Measurements from ENCODE around the gene KYNU. TPM values are rescaled to one million over a fixed set of nuclear protein-coding genes. Genes with fewer than 3 reads are reported as not detected.

Gene KYNU
- total RNA-seq, 1 experiment from 2014 or later, result 143 TPM

DNA sequence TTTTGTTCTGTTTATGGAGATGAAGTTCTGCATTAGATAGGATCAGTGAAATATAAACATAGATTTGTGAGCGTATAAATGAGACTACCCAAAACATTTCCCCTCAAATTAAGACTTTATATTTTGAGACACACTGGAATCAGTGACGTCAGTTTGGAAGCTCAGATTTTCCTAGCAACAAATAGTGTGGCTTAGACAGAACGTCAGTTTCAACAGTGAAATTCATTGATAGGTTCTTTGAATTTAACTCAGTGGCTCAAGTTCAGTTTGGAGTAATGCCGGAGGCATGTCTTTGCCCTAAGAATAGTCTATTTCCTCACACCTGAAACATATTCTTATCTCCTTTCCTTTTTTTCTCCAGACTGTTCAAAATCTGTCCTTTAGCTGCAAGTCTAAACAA, 138.2 kb downstream of the KYNU start:
- Mint-ChIP-seq H3K4me1 (ENCODE audit: insufficient read depth, unreplicated experiment) (peaks cover 10% of the 10 kb centered on the region), H3K36me3 (ENCODE audit: insufficient read depth, unreplicated experiment) (peaks cover 61% of the 10 kb centered on the region), H3K27ac (ENCODE audit: low read depth, unreplicated experiment) (peak overlapping the region; percentile 63), H3K27me3 (ENCODE audit: insufficient read depth, unreplicated experiment) (no peaks in the 10 kb centered on the region), H3K4me3 (ENCODE audit: unreplicated experiment) (no peak overlapping the region), H3K9me3 (ENCODE audit: unreplicated experiment) (no peaks in the 10 kb centered on the region)
- intact Hi-C loops (cut with micrococcal nuclease), result no loop called here
- no peak for DNase-seq (ENCODE audit: unreplicated experiment)
- CTCF ChIA-PET, result interaction anchor here (0.6 to 1.7 kb wide), 2 partner anchors 20 to 1015 kb away, joined by 3 to 6 read pairs; no protein-coding TSS in a partner anchor
- TF ChIP-seq, protein P1, sequence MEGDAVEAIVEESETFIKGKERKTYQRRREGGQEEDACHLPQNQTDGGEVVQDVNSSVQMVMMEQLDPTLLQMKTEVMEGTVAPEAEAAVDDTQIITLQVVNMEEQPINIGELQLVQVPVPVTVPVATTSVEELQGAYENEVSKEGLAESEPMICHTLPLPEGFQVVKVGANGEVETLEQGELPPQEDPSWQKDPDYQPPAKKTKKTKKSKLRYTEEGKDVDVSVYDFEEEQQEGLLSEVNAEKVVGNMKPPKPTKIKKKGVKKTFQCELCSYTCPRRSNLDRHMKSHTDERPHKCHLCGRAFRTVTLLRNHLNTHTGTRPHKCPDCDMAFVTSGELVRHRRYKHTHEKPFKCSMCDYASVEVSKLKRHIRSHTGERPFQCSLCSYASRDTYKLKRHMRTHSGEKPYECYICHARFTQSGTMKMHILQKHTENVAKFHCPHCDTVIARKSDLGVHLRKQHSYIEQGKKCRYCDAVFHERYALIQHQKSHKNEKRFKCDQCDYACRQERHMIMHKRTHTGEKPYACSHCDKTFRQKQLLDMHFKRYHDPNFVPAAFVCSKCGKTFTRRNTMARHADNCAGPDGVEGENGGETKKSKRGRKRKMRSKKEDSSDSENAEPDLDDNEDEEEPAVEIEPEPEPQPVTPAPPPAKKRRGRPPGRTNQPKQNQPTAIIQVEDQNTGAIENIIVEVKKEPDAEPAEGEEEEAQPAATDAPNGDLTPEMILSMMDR (IDR thresholded peaks at IDR 0.05; ENCODE audit: unreplicated experiment), result no peak
- POLR2A ChIA-PET, result interaction anchor here (0.6 kb wide), 2 partner anchors 176 to 1804 kb away, joined by 3 read pairs; no protein-coding TSS in a partner anchor
- BruUV-seq (replicated peaks), result no TSS peak

DNA sequence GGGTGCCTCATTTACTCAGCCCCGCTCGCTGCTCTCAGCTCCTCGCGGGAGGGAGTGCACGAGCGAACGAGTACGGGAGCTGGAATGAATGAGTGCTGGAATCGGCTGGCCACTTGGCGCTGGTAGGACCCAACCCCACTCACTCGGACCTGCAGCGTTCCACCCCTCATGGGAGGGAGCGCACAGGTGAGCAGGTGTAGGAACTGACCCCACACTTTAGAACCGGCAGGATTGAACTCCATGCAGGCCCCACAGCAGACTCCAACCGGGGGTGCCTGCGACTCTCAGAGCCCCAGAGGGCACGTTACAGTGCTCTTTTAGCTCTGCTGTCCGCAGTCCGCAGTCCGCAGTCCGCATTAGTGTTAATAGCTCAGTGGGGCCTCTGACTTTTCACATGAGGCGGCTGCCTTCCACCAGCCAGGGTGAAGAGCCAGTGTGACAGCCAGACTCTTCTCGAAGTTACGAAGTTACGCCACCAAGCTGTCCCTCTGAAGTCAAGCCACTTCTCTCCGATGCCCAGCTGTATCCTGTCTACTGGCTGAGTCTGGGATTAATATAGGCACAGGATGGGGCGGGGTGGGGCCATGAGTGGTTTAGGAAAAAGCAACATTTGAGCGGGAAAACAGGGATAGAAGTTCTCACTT, 149.1 kb downstream of the KYNU start:
- Mint-ChIP-seq H3K27me3 (ENCODE audit: insufficient read depth, unreplicated experiment) (no peaks in the 10 kb centered on the region), H3K9me3 (ENCODE audit: unreplicated experiment) (no peaks in the 10 kb centered on the region), H3K4me1 (ENCODE audit: insufficient read depth, unreplicated experiment) (peaks cover under 1% of the 10 kb centered on the region), H3K36me3 (ENCODE audit: insufficient read depth, unreplicated experiment) (peaks cover 66% of the 10 kb centered on the region), H3K4me3 (ENCODE audit: unreplicated experiment) (no peak overlapping the region), H3K27ac (ENCODE audit: low read depth, unreplicated experiment) (no peak overlapping the region)
- TF ChIP-seq, protein P1 (IDR thresholded peaks at IDR 0.05; ENCODE audit: unreplicated experiment), result no peak
- no TSS peak for BruUV-seq (replicated peaks)
- ChIA-PET POLR2A (no interaction called here), CTCF (interaction anchor here (0.5 kb wide), 1 partner anchor 908 kb away, joined by 3 read pairs; no protein-coding TSS in a partner anchor)
- DNase-seq (ENCODE audit: unreplicated experiment), result no peak
- intact Hi-C loops (cut with micrococcal nuclease), result no loop called here

DNA sequence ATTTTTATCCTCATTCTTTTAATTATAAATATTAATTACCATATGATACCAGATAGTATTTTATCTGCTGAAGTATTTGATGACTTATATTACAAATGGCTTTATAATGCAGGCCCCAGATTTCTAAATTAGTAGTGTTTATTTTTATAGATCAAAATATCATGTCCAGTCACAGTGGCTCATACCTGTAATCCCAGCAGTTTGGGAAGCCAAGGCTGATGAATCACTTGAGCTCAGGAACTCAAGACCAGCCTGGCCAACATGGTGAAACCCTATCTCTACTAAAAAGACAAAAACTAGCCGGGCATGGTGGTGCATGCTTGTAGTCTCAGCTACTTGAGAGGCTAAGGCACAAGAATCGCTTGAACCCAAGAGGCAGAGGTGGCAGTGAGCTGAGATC, 151.7 kb downstream of the KYNU start:
- Mint-ChIP-seq H3K9me3 (ENCODE audit: unreplicated experiment) (no peaks in the 10 kb centered on the region), H3K36me3 (ENCODE audit: insufficient read depth, unreplicated experiment) (peaks cover 73% of the 10 kb centered on the region), H3K4me3 (ENCODE audit: unreplicated experiment) (no peak overlapping the region), H3K27ac (ENCODE audit: low read depth, unreplicated experiment) (no peak overlapping the region), H3K4me1 (ENCODE audit: insufficient read depth, unreplicated experiment) (no peaks in the 10 kb centered on the region), H3K27me3 (ENCODE audit: insufficient read depth, unreplicated experiment) (no peaks in the 10 kb centered on the region)
- BruUV-seq (replicated peaks), result no TSS peak
- intact Hi-C loops (cut with micrococcal nuclease), result no loop called here
- DNase-seq (ENCODE audit: unreplicated experiment), result peak; percentile 51
- TF ChIP-seq, protein P1 (IDR thresholded peaks at IDR 0.05; ENCODE audit: unreplicated experiment), result no peak
- CTCF ChIA-PET, result interaction anchor here (0.6 to 1.2 kb wide), 3 partner anchors 35 to 230 kb away, joined by 3 to 5 read pairs (median 3); no protein-coding TSS in a partner anchor
- POLR2A ChIA-PET, result interaction anchor here (1.0 to 1.1 kb wide), 3 partner anchors 13 to 360 kb away, joined by 3 read pairs; no protein-coding TSS in a partner anchor

DNA sequence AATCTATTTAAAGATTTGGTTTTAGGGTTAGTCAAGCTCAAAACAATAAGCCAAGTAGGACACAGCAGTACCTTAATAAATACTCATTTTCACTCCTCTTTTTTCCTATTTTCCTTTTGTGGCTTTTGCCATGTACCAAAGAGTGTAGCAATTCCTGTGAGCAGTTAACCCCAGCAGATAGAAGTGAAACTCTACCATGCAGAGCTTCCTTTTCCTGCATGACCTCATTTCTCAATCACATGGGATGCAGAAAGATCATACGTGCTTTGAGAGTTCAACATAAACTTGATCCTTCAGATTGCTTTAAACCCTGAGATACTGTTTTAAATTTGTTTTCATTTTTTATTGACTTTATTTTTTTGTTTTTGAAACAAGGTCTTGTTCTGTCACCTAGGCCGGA, 152.7 kb downstream of the KYNU start:
- no peak overlapping the region for H3K4me3 Mint-ChIP-seq (ENCODE audit: unreplicated experiment)
- DNase-seq (ENCODE audit: unreplicated experiment), result no peak
- no peaks in the 10 kb centered on the region for H3K9me3 Mint-ChIP-seq (ENCODE audit: unreplicated experiment)
- no peaks in the 10 kb centered on the region for H3K4me1 Mint-ChIP-seq (ENCODE audit: insufficient read depth, unreplicated experiment)
- H3K27ac Mint-ChIP-seq (ENCODE audit: low read depth, unreplicated experiment), result no peak overlapping the region
- H3K36me3 Mint-ChIP-seq (ENCODE audit: insufficient read depth, unreplicated experiment), result peaks cover 69% of the 10 kb centered on the region
- ChIA-PET POLR2A (interaction anchor here (0.5 to 1.1 kb wide), 3 partner anchors 10 to 361 kb away, joined by 3 read pairs; no protein-coding TSS in a partner anchor), CTCF (interaction anchor here (1.0 to 1.3 kb wide), 3 partner anchors 12 to 192 kb away, joined by 3 to 4 read pairs (median 3); no protein-coding TSS in a partner anchor)
- BruUV-seq (replicated peaks), result no TSS peak
- H3K27me3 Mint-ChIP-seq (ENCODE audit: insufficient read depth, unreplicated experiment), result no peaks in the 10 kb centered on the region
- TF ChIP-seq, protein P1 (IDR thresholded peaks at IDR 0.05; ENCODE audit: unreplicated experiment), result no peak
- intact Hi-C loops (cut with micrococcal nuclease), result no loop called here
